Limb (tissue), 2 donors: Measurements from ENCODE around the gene LRRC74B.
A peak's percentile ranks its signal among the peaks of the same experiment; 100 is the strongest.

Experiments
- DNase-seq, 2 donors: peaks; one replicate each; pipeline ENCODE4 v3.0.0-alpha.2; 2016; ENCODE audit errors: extremely low spot score in 2 of 2

LRRC74B gene

GRCh38 chr22:21013657-21014201 lies 32.0 kb upstream of the LRRC74B start:
- no peak for DNase-seq

- DNase-seq: peak; percentile 90 to 92
Observed at GRCh38 chr22:21014202-21014725, 31.5 kb upstream of the LRRC74B start.

- DNase-seq: peak; percentile 60 to 69
Observed at GRCh38 chr22:21014726-21015465, 30.9 kb upstream of the LRRC74B start, which contains the start of gene P2RX6. Gene P2RX6, plus strand, starts transcription at chr22:21015165. Its CDS starts 10 bp downstream, at chr22:21015175.

GRCh38 chr22:21015466-21016006 lies 30.2 kb upstream of the LRRC74B start:
- peak in 1 of 2 donors; percentile 30 for DNase-seq

- no peak for DNase-seq
Observed at GRCh38 chr22:21016644-21017420, 28.9 kb upstream of the LRRC74B start.

DNA sequence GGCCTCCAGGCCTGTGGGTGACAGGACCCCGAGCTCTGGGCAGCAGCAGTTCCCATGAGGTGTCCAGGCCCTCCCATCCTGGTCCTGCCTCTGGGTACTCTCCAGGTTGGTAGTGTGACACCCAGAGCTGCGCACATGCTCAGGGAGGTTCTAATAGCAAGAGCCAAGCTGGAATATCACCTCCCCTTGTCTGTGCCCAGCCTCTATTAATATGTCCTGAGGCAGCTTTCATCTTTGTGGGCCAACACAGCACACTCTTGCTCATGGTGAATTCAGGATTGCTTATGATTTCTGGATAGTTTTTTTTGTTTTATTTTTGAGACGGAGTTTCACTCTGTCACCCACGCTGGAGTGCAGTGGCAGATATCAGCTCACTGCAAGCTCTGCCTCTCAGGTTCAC lies 27.4 kb upstream of the LRRC74B start:
- no peak for DNase-seq

- DNase-seq: no peak
Observed at GRCh38 chr22:21020802-21021429, 24.8 kb upstream of the LRRC74B start.

DNA sequence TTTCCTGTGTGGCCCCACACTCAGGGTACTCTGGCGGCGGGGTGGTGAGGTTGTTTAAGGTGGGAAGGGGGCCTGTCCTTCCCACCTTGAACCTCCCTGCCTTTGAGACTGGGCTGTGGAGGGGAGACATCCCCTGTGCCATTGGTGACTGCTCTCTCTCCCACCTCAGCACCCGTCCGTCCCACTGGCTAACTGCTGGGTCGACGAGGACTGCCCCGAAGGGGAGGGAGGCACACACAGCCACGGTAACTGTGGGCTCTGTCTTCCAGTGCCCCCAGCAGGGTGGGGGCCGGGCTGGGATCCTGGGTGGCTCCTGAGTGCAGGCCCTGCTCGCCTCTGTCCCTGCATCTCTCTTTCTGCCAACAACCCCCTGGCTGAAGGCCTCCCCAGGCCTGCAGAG lies 23.2 kb upstream of the LRRC74B start:
- DNase-seq: no peak

DNA sequence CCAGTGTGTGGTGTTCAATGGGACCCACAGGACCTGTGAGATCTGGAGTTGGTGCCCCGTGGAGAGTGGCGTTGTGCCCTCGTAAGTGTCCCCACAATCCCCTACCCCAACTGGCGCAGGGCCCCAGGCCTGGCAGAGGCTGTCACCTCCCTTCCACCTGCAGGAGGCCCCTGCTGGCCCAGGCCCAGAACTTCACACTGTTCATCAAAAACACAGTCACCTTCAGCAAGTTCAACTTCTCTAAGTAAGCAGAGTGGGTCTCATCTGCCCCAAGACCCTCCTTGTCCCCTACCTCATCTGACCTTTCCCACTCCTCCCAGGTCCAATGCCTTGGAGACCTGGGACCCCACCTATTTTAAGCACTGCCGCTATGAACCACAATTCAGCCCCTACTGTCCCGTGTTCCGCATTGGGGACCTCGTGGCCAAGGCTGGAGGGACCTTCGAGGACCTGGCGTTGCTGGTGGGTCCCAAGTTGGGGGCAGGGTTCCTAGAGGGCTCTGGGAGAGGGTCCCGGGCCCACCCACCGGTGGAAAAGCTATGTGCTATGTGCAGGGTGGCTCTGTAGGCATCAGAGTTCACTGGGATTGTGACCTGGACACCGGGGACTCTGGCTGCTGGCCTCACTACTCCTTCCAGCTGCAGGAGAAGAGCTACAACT lies 22.7 kb upstream of the LRRC74B start:
- no peak for DNase-seq

DNA sequence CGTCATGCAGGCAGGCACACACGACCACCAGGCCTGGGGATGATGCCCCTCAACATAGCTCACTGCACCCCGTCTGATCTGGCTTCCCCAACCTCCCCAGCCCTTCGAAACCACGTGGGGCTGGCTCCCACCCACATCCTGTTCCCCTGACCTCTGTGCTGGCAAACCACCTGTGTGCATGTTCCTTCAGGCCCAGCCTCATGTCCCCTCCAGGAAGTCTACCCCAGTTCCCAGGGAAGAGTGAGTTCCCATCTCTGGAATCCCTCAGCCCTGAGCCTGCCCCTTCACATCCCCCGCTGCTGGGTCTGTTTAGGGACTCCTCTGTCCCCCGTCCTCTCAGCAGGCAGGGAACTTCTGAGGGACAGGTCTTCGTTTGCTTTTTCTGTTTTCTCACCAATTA lies 20.5 kb upstream of the LRRC74B start:
- no peak for DNase-seq

DNA sequence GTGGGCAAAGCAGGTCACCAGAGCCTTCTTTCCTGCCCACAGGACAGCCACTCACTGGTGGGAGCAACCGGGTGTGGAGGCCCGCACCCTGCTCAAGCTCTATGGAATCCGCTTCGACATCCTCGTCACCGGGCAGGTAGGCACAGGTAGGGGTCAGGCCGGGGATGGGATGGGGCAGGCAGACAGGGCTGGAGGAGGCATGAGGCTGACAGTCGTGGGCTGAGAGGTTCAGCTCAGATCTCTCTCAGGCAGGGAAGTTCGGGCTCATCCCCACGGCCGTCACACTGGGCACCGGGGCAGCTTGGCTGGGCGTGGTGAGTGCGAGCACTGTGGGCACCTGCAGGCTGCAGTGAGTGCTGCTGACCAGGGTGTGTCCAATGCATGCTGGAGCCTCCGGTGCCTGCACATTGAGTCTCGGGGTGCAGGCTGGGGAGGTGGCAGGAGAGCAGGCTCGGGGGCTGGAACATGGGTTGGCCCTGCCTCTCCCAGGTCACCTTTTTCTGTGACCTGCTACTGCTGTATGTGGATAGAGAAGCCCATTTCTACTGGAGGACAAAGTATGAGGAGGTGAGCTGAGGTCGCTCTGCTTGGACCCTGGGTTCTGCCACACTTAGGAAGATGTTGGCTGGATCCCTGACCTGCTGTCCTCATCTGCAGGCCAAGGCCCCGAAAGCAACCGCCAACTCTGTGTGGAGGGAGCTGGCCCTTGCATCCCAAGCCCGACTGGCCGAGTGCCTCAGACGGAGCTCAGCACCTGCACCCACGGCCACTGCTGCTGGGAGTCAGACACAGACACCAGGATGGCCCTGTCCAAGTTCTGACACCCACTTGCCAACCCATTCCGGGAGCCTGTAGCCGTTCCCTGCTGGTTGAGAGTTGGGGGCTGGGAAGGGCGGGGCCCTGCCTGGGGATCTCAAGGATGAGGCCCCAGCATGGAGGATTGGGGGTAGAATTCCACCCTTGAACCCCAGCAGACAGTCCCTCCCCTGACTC lies 19.7 kb upstream of the LRRC74B start:
- DNase-seq: no peak

GRCh38 chr22:21026783-21027692 lies 18.7 kb upstream of the LRRC74B start:
- DNase-seq: peak; percentile 30 to 63

DNA sequence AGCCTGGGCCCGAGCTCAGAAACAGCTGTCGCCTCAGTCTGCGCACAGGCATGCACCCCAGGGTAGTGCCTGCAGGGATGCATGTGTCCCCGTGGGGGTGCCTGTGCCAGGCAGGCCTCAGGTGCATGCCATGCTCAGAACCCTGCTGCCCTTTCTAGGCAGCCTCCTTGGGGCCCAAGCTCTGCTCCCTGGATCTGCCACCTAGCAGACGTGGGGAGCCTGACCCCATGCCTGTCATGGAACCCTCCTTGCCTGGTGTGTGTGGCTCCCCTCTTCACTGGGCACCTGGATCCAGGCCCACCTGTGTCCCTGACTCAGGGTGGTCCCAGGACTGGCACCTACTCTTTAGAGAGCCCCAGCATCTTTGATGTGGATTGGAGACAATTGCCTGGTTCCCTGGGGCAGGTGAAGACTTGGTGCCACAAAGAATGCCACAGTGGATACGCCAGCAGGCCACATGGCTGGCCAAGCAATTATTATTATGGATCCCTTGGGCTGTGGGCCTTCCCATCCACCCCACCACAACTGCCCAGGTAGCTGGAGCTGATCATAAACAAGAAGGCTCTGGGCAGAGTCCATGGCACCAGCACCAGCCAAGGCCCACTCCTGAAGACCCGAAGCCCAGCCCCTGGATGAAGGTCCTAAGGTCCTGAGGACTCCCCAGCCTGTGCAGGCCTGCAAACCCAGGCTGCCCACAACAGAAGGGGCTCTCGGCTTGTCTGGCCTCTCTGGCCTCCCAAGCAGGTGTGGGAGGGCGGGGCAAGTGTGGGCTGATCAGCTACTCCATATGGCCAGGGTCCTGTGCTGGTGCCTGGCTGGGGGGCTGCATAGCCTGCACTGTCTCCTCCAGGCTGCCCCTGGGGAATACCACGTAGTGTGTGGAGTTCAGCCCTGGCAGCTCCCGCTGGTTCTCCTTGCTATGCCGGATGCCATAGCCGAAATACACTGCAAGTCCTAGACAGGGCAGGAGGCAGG lies 17.2 kb upstream of the LRRC74B start:
- DNase-seq: no peak

DNA sequence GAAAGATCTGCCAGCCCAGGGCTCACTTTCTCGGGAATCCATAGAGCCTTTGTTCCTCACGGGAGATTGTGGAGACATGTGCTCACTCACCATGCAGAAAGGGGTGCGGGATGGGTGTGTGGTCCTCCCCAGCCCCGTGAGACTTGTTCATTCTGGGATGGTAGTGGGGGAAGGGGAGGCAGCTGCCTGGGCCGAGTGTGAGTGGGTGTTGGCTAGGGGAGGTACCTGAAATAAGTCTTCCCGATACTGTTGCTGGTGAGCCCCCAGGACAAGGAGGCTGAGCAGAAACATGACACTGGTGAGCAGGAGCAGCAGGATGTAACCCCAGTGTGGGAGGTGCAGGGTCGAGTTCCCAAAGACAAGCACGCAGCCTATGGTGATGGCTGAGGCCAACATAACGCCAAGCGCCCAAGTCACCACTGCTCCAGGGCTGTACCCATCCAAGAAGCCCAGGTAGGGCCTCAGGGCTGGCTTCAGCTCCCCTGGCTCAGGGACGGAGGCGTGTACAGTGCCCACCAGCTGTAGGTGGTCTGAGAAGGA lies 16.2 kb upstream of the LRRC74B start:
- DNase-seq: no peak

- DNase-seq: peak in 1 of 2 donors; percentile 21
Observed at GRCh38 chr22:21030032-21030431, 15.7 kb upstream of the LRRC74B start.

DNA sequence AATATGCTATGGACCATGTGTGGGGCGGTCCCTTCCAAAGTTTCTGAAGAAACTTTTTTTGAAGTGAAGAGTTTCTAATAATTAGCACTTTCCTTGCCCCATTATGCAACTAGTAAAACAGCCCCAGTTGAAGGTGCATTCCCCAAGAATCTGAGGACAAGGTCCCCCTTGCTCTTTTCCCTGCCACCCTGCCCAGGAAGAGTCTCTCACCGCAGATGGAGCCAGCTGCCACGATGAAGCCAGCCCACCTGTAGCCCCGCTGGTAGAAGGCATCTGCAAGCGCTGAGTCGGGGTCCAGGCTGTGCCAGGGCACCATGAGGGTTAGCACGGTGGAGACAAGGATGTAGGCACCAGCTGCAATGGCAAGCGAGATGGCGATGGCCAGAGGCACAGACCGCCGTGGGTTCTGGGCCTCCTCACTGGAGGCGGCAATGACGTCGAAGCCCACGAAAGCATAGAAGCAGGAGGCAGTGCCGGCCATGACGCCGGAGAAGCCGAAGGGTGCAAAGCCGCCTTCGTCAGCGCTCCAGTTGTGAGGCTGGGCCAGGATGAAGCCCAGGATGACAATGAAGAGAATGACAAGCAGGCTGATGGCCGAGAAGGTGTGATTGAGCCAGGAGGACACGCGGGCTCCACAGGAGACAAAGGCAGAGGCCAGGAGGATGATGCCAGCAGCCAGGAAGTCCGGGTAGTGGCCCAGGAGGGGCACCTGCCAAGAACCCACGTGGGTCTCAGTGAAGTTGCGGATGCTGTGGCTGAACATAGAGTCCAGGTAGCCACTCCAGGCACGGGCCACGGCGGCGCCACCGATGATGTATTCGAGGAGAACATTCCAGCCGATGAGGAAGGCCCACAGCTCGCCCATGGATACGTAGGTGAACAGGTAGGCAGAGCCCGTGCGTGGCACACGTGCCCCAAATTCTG lies 14.9 kb upstream of the LRRC74B start:
- DNase-seq: peak in 1 of 2 donors; percentile 22
